Right hindlimb (tissue), 1 donor: Measurements from ENCODE around the gene TGFB3.

Experiments used
- DNase-seq: peaks from one replicate; pipeline ENCODE4 v3.0.0-alpha.2; 2018

The TGFB3 gene

DNA sequence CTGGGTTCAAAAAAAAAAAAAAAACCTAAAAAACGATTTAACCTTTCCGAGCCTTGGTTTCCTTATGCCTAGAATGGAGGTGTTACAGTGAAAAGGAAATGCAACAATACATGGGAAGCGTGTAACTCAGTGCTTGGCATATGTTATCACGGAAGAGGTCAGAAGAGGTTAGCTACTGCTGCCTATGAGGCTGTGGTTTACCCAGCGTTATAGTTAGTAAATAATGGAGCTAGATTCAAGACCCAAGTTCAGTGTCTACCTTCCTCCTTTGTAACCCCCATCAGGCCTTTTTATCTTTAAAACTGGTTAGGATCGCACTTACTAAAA lies 4.6 kb upstream of the TGFB3 start:
- no peak for DNase-seq

- peak; percentile 95 for DNase-seq
These were observed 4.0 kb upstream of the TGFB3 start, which contains the start of gene IFT43 for GRCh38 chr14:75985618-75986438. IFT43 (plus strand) TSS chr14:75985763; CDS start chr14:75985787, 24 bp downstream.

DNA sequence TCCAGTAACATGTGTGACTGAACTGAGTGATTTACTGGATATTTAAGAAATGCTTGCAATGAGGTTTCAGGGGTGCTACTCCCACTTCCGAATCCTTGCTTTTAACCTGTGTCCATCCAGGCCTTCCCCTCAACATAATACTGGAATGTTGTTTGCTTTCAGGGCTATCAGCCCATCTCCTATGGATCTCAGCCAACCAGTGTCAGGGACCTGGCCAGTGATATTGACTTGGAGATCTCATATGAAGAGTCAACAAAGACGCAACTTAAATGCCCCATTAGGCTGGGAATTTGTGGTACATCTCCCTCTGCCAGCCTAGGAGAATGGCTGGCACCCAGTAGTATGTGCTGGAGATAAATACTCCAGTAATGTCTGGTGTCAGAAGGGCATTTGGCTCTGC lies 2.9 kb upstream of the TGFB3 start:
- DNase-seq, result no peak

DNA sequence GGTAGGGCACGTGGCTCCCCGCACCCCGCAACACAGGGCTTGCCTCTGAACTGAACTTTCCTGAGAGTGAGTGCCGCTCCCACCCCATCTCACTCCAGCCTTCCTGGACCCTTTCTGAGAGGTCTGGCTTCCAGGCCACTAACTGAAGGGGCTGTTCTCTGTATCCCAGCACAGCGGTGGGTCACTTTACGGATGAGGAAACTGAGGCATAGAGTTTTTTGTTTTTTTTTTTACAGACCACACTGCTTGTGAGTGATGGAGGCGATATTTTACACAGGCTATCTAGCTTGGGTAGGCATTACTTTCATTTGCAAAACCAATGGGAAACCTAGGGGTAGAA lies 1.2 kb upstream of the TGFB3 start:
- DNase-seq, result no peak

- peak; percentile 93 for DNase-seq
These were observed 647 bp upstream of the TGFB3 start for GRCh38 chr14:75982266-75983018.

- DNase-seq, result peak; percentile 57
These were observed 939 bp downstream of the TGFB3 start for GRCh38 chr14:75980856-75981255.

DNA sequence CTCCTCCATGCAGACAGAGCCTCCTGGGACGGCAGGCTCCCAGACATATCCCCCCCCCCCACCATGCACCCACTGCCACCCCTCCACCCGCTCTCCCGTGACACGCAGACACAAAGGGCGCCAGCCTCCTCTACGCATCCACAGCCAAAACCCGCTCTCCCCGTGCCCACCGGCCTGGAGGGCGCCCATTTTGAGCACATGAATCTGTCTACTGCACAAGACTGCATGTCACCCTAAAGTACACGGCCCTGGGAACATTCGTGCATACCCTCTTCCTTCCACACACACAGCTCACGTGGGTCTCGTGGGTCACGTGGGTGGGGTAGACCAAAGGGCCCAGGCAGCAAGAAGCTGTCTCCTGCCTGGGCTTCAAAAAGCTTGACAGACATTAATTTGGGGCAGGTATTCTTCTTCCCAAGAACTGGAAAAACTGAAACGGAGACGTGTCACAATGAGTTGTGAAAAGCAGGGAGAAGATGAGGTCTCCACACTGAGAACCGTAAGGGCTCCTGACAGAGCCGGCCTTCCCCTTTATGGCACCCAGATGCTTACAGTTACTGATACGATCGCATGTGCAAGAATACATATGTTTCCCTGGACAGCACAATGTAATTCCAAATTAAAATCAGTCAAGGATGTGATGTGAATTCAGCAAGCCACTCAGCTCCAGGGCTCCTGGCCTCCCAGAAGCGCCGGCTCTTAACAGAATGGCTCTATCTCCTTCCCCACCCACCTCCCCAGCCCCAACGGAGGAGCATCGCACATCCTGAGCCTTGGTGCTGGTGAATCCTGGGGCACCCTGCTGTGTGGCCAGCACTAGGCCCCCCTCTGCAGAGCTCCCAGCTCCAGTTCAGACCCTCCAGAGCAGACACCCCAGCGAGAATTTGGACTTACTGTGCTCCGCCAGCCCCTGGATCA lies 1.9 kb downstream of the TGFB3 start:
- peak; percentile 68 for DNase-seq

GRCh38 chr14:75979071-75979571 lies 2.7 kb downstream of the TGFB3 start:
- peak; percentile 67 for DNase-seq

DNA sequence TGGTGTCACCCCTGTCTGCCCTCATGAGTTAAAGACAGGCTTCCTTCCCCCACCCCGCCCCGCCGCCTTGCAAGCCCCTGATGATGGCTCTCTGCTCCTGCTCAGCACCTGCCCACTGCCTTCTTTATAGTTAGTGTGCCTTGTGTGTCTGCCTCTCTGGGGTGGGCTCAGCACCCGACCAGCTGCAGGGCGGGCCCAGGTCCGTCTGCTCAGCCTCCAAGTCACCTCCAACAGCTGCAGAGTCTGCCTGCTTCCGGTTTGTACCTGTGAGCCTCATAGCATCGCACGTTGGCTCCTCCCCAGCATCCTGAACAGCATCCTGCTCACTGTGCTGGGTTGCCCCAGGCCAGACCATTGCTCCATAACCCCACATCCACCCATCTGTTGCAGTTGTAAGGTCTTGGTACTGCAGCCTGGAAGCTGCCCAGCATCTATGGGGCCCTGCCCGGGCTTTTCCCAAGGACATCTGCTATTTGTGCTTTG lies 3.5 kb downstream of the TGFB3 start:
- no peak for DNase-seq

- no peak for DNase-seq
These were observed 4.2 kb downstream of the TGFB3 start for GRCh38 chr14:75977582-75977943.

GRCh38 chr14:75976826-75977581 lies 4.8 kb downstream of the TGFB3 start:
- DNase-seq, result no peak

DNA sequence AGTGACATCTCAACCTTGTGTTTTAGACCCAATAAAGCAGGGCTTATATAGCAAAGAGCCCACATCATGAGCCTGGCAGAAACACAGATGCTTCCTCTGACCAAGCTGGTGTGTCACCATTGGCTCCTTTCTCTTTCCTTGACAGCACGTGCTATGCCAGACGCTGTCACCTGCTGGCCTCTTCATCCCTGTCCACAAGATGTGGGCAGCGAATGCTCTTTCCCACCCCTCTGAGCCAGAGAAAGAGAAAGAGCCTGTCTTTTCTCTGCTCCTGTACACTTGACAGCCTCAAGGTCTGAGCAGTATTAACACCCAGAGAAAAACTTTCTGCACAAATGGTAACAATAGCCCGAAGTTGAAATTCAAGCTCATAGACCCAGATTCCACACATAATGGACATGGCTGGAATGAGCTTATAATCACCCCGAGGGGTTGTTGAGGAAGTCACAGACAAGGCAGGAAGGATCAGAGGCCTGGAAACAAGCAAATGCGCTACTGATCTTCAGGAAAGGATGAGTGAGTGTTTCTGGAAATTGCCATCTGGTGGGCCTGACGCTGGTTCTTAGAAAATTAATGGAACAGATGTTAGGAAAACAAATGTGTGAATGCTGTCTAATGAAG lies 8.9 kb downstream of the TGFB3 start:
- no peak for DNase-seq

- DNase-seq, result no peak
These were observed 10.3 kb downstream of the TGFB3 start for GRCh38 chr14:75971509-75971908.

GRCh38 chr14:75970989-75971388 lies 10.8 kb downstream of the TGFB3 start:
- no peak for DNase-seq

DNA sequence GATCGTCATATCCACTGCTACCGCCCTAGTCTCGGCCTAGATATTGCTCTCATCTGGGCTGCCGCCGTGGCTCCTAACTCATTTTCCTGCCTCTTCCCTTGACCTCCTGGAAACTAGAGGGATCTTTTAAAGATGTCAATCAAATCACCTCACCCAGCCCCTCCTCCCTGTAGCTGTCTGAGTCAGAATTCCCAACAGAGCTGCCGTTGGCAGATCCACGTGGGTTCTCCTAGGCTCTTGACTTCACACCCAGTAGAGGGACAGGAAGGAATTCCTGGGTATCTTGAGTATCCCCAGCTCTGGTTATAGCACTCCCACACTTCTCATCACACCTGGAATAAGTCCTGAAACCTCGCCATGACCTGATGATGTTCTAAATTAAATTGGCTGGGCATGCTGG lies 11.9 kb downstream of the TGFB3 start:
- DNase-seq, result no peak

DNA sequence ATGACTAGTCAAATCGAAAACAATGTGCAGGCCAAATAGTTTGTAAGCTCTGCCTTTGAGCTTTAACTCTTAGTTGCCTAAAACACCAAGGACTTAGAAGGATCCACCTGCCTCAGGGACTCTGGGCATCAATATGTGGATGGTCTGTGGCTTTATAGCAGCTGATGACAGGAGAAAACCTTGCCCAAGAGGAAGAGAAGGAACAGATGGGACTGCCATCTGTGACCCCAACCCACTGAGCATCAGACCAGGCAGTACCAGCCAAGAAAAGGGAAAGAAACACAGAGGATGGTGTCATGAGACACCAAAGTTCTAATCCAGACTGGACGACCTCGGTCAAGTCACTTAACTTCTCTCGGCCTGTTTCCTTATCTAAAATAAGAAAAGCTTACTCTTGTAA lies 12.7 kb downstream of the TGFB3 start:
- DNase-seq, result no peak

DNA sequence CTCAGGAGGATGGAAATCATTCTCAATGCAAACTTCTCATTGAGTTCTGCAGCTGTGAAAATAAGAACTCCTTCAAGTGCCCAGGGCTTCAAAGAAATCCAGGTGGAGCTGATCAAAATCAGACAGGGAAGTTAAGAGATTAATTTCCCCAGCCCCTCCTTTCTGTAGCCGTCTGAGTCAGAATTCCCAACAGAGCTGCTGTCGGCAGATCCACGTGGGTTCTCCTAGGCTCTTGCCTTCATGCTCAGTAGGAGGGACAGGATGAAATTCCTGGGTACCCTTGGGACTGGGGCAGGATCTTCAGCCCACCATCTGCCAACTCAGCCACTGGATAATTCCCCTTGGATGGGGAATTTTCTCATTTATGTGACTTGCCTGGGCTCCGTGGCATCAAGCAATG lies 13.3 kb downstream of the TGFB3 start:
- no peak for DNase-seq

DNA sequence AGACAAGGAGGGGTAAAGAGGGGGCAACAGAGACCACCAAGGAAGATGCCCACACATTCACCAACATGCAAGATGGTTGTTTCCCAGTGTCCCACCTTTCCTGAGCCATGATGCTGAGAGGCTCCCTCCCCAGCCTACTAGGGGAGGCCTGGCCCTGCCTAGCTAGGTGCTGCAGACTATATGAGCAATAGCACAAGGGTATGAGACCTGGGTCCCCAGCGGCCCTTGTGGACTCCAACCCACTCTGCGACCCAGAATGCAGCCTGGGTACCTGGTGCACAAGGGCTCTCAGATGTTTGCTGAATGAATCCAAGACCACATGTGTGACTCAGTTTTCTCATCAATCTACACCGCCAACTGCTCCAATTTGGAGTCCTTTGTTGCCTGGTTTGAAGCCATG lies 13.9 kb downstream of the TGFB3 start:
- DNase-seq, result no peak

- DNase-seq, result no peak
These were observed 20.1 kb downstream of the TGFB3 start for GRCh38 chr14:75961662-75962061.

- no peak for DNase-seq
These were observed 21.6 kb downstream of the TGFB3 start for GRCh38 chr14:75960231-75960630.

DNA sequence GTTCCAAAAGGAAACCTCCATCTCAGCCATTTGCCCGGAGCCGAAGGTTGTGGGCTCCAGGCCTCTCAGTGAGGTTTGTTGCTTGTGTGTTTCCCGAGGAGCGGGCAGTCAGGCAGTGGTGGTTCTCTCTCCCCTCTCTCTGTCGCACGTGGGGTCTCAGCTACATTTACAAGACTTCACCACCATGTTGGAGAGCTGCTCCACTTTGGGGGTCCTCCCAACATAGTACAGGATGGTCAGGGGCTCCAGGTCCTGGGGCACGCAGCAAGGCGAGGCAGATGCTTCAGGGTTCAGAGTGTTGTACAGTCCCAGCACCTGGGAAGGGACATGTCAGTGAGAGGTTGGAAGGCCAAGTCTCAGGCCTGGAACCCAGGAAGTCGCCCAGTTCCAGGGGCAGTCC lies 22.8 kb downstream of the TGFB3 start:
- no peak for DNase-seq

DNA sequence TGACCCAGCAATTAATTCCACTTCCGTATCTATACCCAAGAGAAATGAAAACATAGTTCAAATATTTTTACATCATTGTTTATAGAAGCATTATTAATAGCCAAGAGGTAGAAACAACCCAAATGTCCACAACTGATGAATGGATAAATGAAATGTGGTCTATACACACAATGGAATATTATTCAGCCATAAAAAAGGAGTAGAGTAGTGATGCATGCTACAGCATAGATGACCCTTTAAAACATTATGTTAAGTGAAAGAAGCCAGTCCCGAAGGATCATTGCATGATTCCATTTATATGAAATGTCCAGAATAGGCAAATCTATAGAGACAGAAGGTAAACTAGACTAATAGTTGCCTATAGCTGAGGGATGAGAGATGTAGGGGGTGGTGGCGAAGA lies 29.3 kb downstream of the TGFB3 start:
- DNase-seq, result no peak
